Epithelial cell of prostate (primary cell): ENCODE measurements around the gene PSMD5.

ENCODE experiments used
- DNase-seq: peaks from one replicate; pipeline ENCODE4 v3.0.0-alpha.2; 2011; ENCODE audit warnings: low read depth, low spot score
- H3K27ac ChIP-seq: fragments of 450-650 bp; 2 replicates; pipeline ENCODE4 v1.5.1; 2017; ENCODE audit warnings: mild to moderate bottlenecking

Gene PSMD5

GRCh38 chr9:120875954-120876841 is 33.5 kb upstream of the PSMD5 start:
- peak overlapping the region; percentile 94 for H3K27ac ChIP-seq
- no peak for DNase-seq

GRCh38 chr9:120875643-120875953 is 32.9 kb upstream of the PSMD5 start:
- DNase-seq: no peak
- H3K27ac ChIP-seq: peak overlapping the region; percentile 94

GRCh38 chr9:120875195-120875565 is 32.5 kb upstream of the PSMD5 start:
- DNase-seq: no peak
- peak overlapping the region; percentile 94 for H3K27ac ChIP-seq

- peak overlapping the region; percentile 94 for H3K27ac ChIP-seq
- DNase-seq: no peak
Measured at GRCh38 chr9:120874226-120875194, 31.8 kb upstream of the PSMD5 start.

GRCh38 chr9:120873512-120873911 is 30.8 kb upstream of the PSMD5 start:
- H3K27ac ChIP-seq: peak overlapping the region; percentile 94
- DNase-seq: peak; percentile 58

- no peak for DNase-seq
- peak overlapping the region; percentile 94 for H3K27ac ChIP-seq
Measured at GRCh38 chr9:120872791-120873502, 30.2 kb upstream of the PSMD5 start.

GRCh38 chr9:120870206-120870605 is 27.5 kb upstream of the PSMD5 start:
- H3K27ac ChIP-seq: no peak overlapping the region
- DNase-seq: no peak

- H3K27ac ChIP-seq: no peak overlapping the region
- DNase-seq: no peak
Measured at GRCh38 chr9:120869726-120870125, 27.0 kb upstream of the PSMD5 start.

- H3K27ac ChIP-seq: peak overlapping the region; percentile 53
Measured at GRCh38 chr9:120869360-120869687, 26.6 kb upstream of the PSMD5 start.

GRCh38 chr9:120868676-120869359 is 26.1 kb upstream of the PSMD5 start:
- DNase-seq: peak; percentile 91
- peak overlapping the region; percentile 53 for H3K27ac ChIP-seq

More at GRCh38 chr9:120869360-120869687, 26.6 kb upstream of the PSMD5 start:
- DNase-seq: no peak

GRCh38 chr9:120868339-120868675 is 25.6 kb upstream of the PSMD5 start:
- peak; percentile 33 for DNase-seq
- H3K27ac ChIP-seq: peak overlapping the region; percentile 53

GRCh38 chr9:120867676-120868338 is 25.1 kb upstream of the PSMD5 start:
- H3K27ac ChIP-seq: peak overlapping the region; percentile 53
- DNase-seq: no peak

- H3K27ac ChIP-seq: no peak overlapping the region
- no peak for DNase-seq
Measured at GRCh38 chr9:120866651-120867050, 23.9 kb upstream of the PSMD5 start.

- DNase-seq: no peak
- no peak overlapping the region for H3K27ac ChIP-seq
Measured at GRCh38 chr9:120865809-120866208, 23.1 kb upstream of the PSMD5 start.

GRCh38 chr9:120865176-120865575 is 22.5 kb upstream of the PSMD5 start:
- H3K27ac ChIP-seq: no peak overlapping the region
- no peak for DNase-seq

GRCh38 chr9:120864719-120865118 is 22.0 kb upstream of the PSMD5 start:
- no peak overlapping the region for H3K27ac ChIP-seq
- no peak for DNase-seq

GRCh38 chr9:120863833-120864232 is 21.1 kb upstream of the PSMD5 start:
- no peak overlapping the region for H3K27ac ChIP-seq
- no peak for DNase-seq

GRCh38 chr9:120862452-120862851 is 19.7 kb upstream of the PSMD5 start:
- H3K27ac ChIP-seq: no peak overlapping the region
- no peak for DNase-seq

- H3K27ac ChIP-seq: no peak overlapping the region
Measured at GRCh38 chr9:120861935-120862334, 19.2 kb upstream of the PSMD5 start.

GRCh38 chr9:120860083-120860482 is 17.4 kb upstream of the PSMD5 start:
- DNase-seq: no peak

More at GRCh38 chr9:120861935-120862334, 19.2 kb upstream of the PSMD5 start:
- DNase-seq: no peak

More at GRCh38 chr9:120860083-120860482, 17.4 kb upstream of the PSMD5 start:
- H3K27ac ChIP-seq: no peak overlapping the region
